Activated T-cell treated with anti-CD3 and anti-CD28 coated beads for 24 hours (primary cell): Measurements from ENCODE around the gene AGBL5.

Experiments
- DNase-seq: peaks from one replicate; pipeline ENCODE4 v3.0.0-alpha.2; 2020; ENCODE audit warnings: low read depth

The AGBL5 gene

GRCh38 chr2:27024812-27025211 lies 26.7 kb upstream of the AGBL5 start:
- no peak for DNase-seq

- DNase-seq: no peak
Observed at GRCh38 chr2:27025281-27025800, 26.1 kb upstream of the AGBL5 start.

GRCh38 chr2:27025861-27026851 lies 25.3 kb upstream of the AGBL5 start:
- no peak for DNase-seq

GRCh38 chr2:27027211-27027651 lies 24.2 kb upstream of the AGBL5 start:
- no peak for DNase-seq

- no peak for DNase-seq
Observed at GRCh38 chr2:27029051-27029450, 22.4 kb upstream of the AGBL5 start.

- DNase-seq: peak; percentile 74
Observed at GRCh38 chr2:27032495-27033252, 18.8 kb upstream of the AGBL5 start, which contains the start of gene TMEM214. TSS of gene TMEM214 (plus strand) at chr2:27032965. CDS start at chr2:27033016, 51 bp downstream.

- no peak for DNase-seq
Observed at GRCh38 chr2:27033253-27033852, 18.1 kb upstream of the AGBL5 start.

GRCh38 chr2:27038012-27038411 lies 13.5 kb upstream of the AGBL5 start:
- DNase-seq: no peak

GRCh38 chr2:27038631-27039339 lies 12.7 kb upstream of the AGBL5 start:
- no peak for DNase-seq

- no peak for DNase-seq
Observed at GRCh38 chr2:27039426-27039825, 12.0 kb upstream of the AGBL5 start.

GRCh38 chr2:27039871-27040270 lies 11.6 kb upstream of the AGBL5 start:
- no peak for DNase-seq

GRCh38 chr2:27040282-27040681 lies 11.2 kb upstream of the AGBL5 start:
- no peak for DNase-seq

- no peak for DNase-seq
Observed at GRCh38 chr2:27041752-27042151, 9.7 kb upstream of the AGBL5 start.

GRCh38 chr2:27042159-27042661 lies 9.3 kb upstream of the AGBL5 start:
- DNase-seq: no peak

- DNase-seq: no peak
Observed at GRCh38 chr2:27042985-27043634, 8.4 kb upstream of the AGBL5 start.

GRCh38 chr2:27049422-27050280 lies 1.8 kb upstream of the AGBL5 start:
- DNase-seq: peak; percentile 61

- DNase-seq: peak; percentile 90
Observed at GRCh38 chr2:27050281-27050995, 1.0 kb upstream of the AGBL5 start.

GRCh38 chr2:27051902-27052645 lies 606 bp downstream of the AGBL5 start:
- peak; percentile 4 for DNase-seq
